Right forelimb (tissue), 1 donor: ENCODE measurements around the gene PRSS36.
"Not testable (repeated sequence)": the region's sequence is repeated elsewhere in the genome, so short reads cannot be mapped to it uniquely, and the experiment has no call there.

Experiments
- DNase-seq: peaks from one replicate; pipeline ENCODE4 v3.0.0-alpha.2; 2018

Gene PRSS36

GRCh38 chr16:31149894-31150890 lies at the start of gene PRSS36:
TSS of gene PRSS36 (minus strand) at chr16:31150066. CDS start at chr16:31150035, 31 bp downstream.
- no peak for DNase-seq

- no peak for DNase-seq
Measured at GRCh38 chr16:31199430-31200041, 49.7 kb upstream of the PRSS36 start.

GRCh38 chr16:31198207-31198882 lies 48.5 kb upstream of the PRSS36 start:
- DNase-seq, result no peak

- no peak for DNase-seq
Measured at GRCh38 chr16:31196324-31197088, 46.6 kb upstream of the PRSS36 start.

- not testable (repeated sequence) for DNase-seq
Measured at GRCh38 chr16:31195861-31196260, 46.0 kb upstream of the PRSS36 start.

GRCh38 chr16:31194898-31195297 lies 45.0 kb upstream of the PRSS36 start:
- no peak for DNase-seq

- DNase-seq, result no peak
Measured at GRCh38 chr16:31193874-31194273, 44.0 kb upstream of the PRSS36 start.

- DNase-seq, result no peak
Measured at GRCh38 chr16:31192856-31193642, 43.2 kb upstream of the PRSS36 start.

GRCh38 chr16:31191697-31192428 lies 42.0 kb upstream of the PRSS36 start:
- DNase-seq, result no peak

GRCh38 chr16:31190818-31191444 lies 41.1 kb upstream of the PRSS36 start:
- DNase-seq, result no peak

GRCh38 chr16:31190061-31190460 lies 40.2 kb upstream of the PRSS36 start:
- DNase-seq, result no peak

- no peak for DNase-seq
Measured at GRCh38 chr16:31189412-31189778, 39.5 kb upstream of the PRSS36 start.

GRCh38 chr16:31188450-31189411 lies 38.9 kb upstream of the PRSS36 start:
- DNase-seq, result no peak

- no peak for DNase-seq
Measured at GRCh38 chr16:31187808-31188189, 37.9 kb upstream of the PRSS36 start.

GRCh38 chr16:31186930-31187807 lies 37.3 kb upstream of the PRSS36 start:
- DNase-seq, result no peak

GRCh38 chr16:31186176-31186575 lies 36.3 kb upstream of the PRSS36 start:
- no peak for DNase-seq

- DNase-seq, result no peak
Measured at GRCh38 chr16:31185339-31185738, 35.5 kb upstream of the PRSS36 start.

GRCh38 chr16:31184888-31185287 lies 35.0 kb upstream of the PRSS36 start:
- DNase-seq, result no peak
